ENCODE data around the gene PTCD1.

The PTCD1 gene

GRCh38 chr7:99453105-99453504, 14.5 kb upstream of the PTCD1 start:
- no peak for TF ChIP-seq CTCF (IDR thresholded peaks at IDR 0.05; ENCODE audit: insufficient read depth, low read length, missing control alignments)
- CTCF ChIA-PET = no interaction called here
- no peak for DNase-seq (ENCODE audit: low read depth, low spot score)
- POLR2A ChIA-PET = no interaction called here
- H3K4me3 ChIP-seq (ENCODE audit: low read depth, low read length) = no peak overlapping the region

GRCh38 chr7:99452541-99452940, 13.9 kb upstream of the PTCD1 start:
- no peak for TF ChIP-seq CTCF (IDR thresholded peaks at IDR 0.05; ENCODE audit: insufficient read depth, low read length, missing control alignments)
- ChIA-PET POLR2A (no interaction called here), CTCF (no interaction called here)
- no peak for DNase-seq (ENCODE audit: low read depth, low spot score)
- no peak overlapping the region for H3K4me3 ChIP-seq (ENCODE audit: low read depth, low read length)

GRCh38 chr7:99451936-99452335, 13.3 kb upstream of the PTCD1 start:
- POLR2A ChIA-PET = no interaction called here
- no peak for DNase-seq (ENCODE audit: low read depth, low spot score)
- H3K4me3 ChIP-seq (ENCODE audit: low read depth, low read length) = no peak overlapping the region
- TF ChIP-seq CTCF (IDR thresholded peaks at IDR 0.05; ENCODE audit: insufficient read depth, low read length, missing control alignments) = no peak
- CTCF ChIA-PET = no interaction called here

GRCh38 chr7:99449326-99449725, 10.7 kb upstream of the PTCD1 start:
- ChIA-PET CTCF (no interaction called here), POLR2A (interaction anchor here (1.3 kb wide), 1 partner anchor 11 kb away, joined by 4 read pairs; the partner anchor contains the start of genes CPSF4 and PTCD1)
- no peak overlapping the region for H3K4me3 ChIP-seq (ENCODE audit: low read depth, low read length)
- TF ChIP-seq CTCF (IDR thresholded peaks at IDR 0.05; ENCODE audit: insufficient read depth, low read length, missing control alignments) = no peak
- DNase-seq (ENCODE audit: low read depth, low spot score) = no peak

GRCh38 chr7:99448855-99449254, 10.3 kb upstream of the PTCD1 start:
- ChIA-PET POLR2A (interaction anchor here (1.3 kb wide), 1 partner anchor 10 kb away, joined by 4 read pairs; the partner anchor contains the start of genes CPSF4 and PTCD1), CTCF (interaction anchor here (0.8 kb wide), 1 partner anchor 8 kb away, joined by 3 read pairs; no protein-coding TSS in a partner anchor)
- no peak for TF ChIP-seq CTCF (IDR thresholded peaks at IDR 0.05; ENCODE audit: insufficient read depth, low read length, missing control alignments)
- no peak for DNase-seq (ENCODE audit: low read depth, low spot score)
- H3K4me3 ChIP-seq (ENCODE audit: low read depth, low read length) = no peak overlapping the region

- POLR2A ChIA-PET = no interaction called here
- no peak overlapping the region for H3K4me3 ChIP-seq (ENCODE audit: low read depth, low read length)
- CTCF ChIA-PET = interaction anchor here (0.8 kb wide), 1 partner anchor 9 kb away, joined by 3 read pairs; no protein-coding TSS in a partner anchor
- TF ChIP-seq CTCF (IDR thresholded peaks at IDR 0.05; ENCODE audit: insufficient read depth, low read length, missing control alignments) = no peak
- no peak for DNase-seq (ENCODE audit: low read depth, low spot score)
Observed at GRCh38 chr7:99447943-99448342, 9.3 kb upstream of the PTCD1 start.
